Calu3 (cell line): Measurements from ENCODE around the gene RTN4R. TPM values are rescaled to one million over a fixed set of nuclear protein-coding genes. Genes with fewer than 3 reads are reported as not detected.

Source experiments
- BruUV-seq: library from RNA; stranded (reverse); fragments of 400-500 nt; replicated peaks from 2 replicates; lab custom pipeline; 2021; lab: Mats Ljungman, UMichigan
- CTCF ChIA-PET: fragments of 300-600 bp; sonication (Branson Sonifier 250); formaldehyde crosslinking; loops from one replicate; lab custom pipeline; 2022; ENCODE audit warnings: antibody characterized with exemption; lab: Charles Lee
- DNase-seq: peaks from one replicate; pipeline ENCODE4 v3.0.0; 2022
- H3K27ac Mint-ChIP-seq: one replicate; pipeline ENCODE4 v1.8.0; 2022; ENCODE audit warnings: mixed read lengths; ENCODE audit not compliant: unreplicated experiment
- H3K27me3 Mint-ChIP-seq: one replicate; pipeline ENCODE4 v1.8.0; 2022; ENCODE audit warnings: mixed read lengths; ENCODE audit not compliant: unreplicated experiment
- H3K36me3 Mint-ChIP-seq: one replicate; pipeline ENCODE4 v1.8.0; 2022; ENCODE audit warnings: mild to moderate bottlenecking, moderate library complexity, mixed read lengths; ENCODE audit not compliant: insufficient read depth, unreplicated experiment
- H3K4me1 Mint-ChIP-seq: one replicate; pipeline ENCODE4 v1.8.0; 2022; ENCODE audit warnings: mild to moderate bottlenecking, low read depth, mixed read lengths; ENCODE audit not compliant: unreplicated experiment
- H3K4me3 Mint-ChIP-seq: one replicate; pipeline ENCODE4 v1.8.0; 2022; ENCODE audit warnings: mild to moderate bottlenecking, low read depth, moderate library complexity, mixed read lengths; ENCODE audit not compliant: unreplicated experiment
- H3K9me3 Mint-ChIP-seq: one replicate; pipeline ENCODE4 v1.8.0; 2022; ENCODE audit warnings: low read depth, mixed read lengths; ENCODE audit not compliant: unreplicated experiment
- CTCF ChIP-seq: fragments of 200-600 bp; IDR thresholded peaks from one replicate; pipeline ENCODE4 v1.8.0; 2022; ENCODE audit warnings: antibody characterized with exemption; ENCODE audit not compliant: unreplicated experiment
- intact Hi-C: fragments of 100-400 bp; cut with micrococcal nuclease; formaldehyde crosslinking; loops from one replicate; pipeline ENCODE4 v1.10.0; 2022; ENCODE audit not compliant: unreplicated experiment
- total RNA-seq: library from RNA; stranded (reverse); gene quantifications from 2 replicates; pipeline ENCODE4 v1.2.3, GENCODE V29; 2022

RTN4R gene
- total RNA-seq, 1 experiment from 2014 or later = 4.1 TPM

GRCh38 chr22:20211409-20211996, 56.6 kb downstream of the RTN4R start:
- no peak for TF ChIP-seq CTCF
- CTCF ChIA-PET = no interaction called here
- BruUV-seq = no TSS peak
- intact Hi-C loops = no loop called here
- H3K4me1 Mint-ChIP-seq = peaks cover 29% of the 10 kb centered on the region
- H3K27me3 Mint-ChIP-seq = peaks cover 14% of the 10 kb centered on the region
- peak overlapping the region; percentile 3 for H3K27ac Mint-ChIP-seq
- no peak for DNase-seq
- peak overlapping the region; percentile 42 for H3K4me3 Mint-ChIP-seq
- H3K9me3 Mint-ChIP-seq = no peaks in the 10 kb centered on the region
- H3K36me3 Mint-ChIP-seq = peaks cover 22% of the 10 kb centered on the region

- Mint-ChIP-seq H3K27ac (no peak overlapping the region), H3K4me3 (no peak overlapping the region), H3K27me3 (peaks cover 14% of the 10 kb centered on the region), H3K9me3 (no peaks in the 10 kb centered on the region), H3K4me1 (peaks cover 29% of the 10 kb centered on the region), H3K36me3 (peaks cover 31% of the 10 kb centered on the region)
- CTCF ChIA-PET = no interaction called here
- no peak for TF ChIP-seq CTCF
- intact Hi-C loops = no loop called here
- no TSS peak for BruUV-seq
- DNase-seq = no peak
Observed at GRCh38 chr22:20210473-20211059, 57.6 kb downstream of the RTN4R start.

GRCh38 chr22:20209761-20210250, 58.3 kb downstream of the RTN4R start:
- CTCF ChIA-PET = interaction anchor here (0.6 kb wide), 1 partner anchor 53 kb away, joined by 6 read pairs; no protein-coding TSS in a partner anchor
- peaks cover 14% of the 10 kb centered on the region for H3K27me3 Mint-ChIP-seq
- no peaks in the 10 kb centered on the region for H3K9me3 Mint-ChIP-seq
- no peak overlapping the region for H3K4me3 Mint-ChIP-seq
- no peak for DNase-seq
- no peak for TF ChIP-seq CTCF
- no peak overlapping the region for H3K27ac Mint-ChIP-seq
- BruUV-seq = no TSS peak
- intact Hi-C loops = no loop called here
- peaks cover 29% of the 10 kb centered on the region for H3K4me1 Mint-ChIP-seq
- H3K36me3 Mint-ChIP-seq = peaks cover 35% of the 10 kb centered on the region

GRCh38 chr22:20208713-20209310, 59.3 kb downstream of the RTN4R start:
- no peak for DNase-seq
- no peaks in the 10 kb centered on the region for H3K9me3 Mint-ChIP-seq
- peaks cover 36% of the 10 kb centered on the region for H3K36me3 Mint-ChIP-seq
- H3K4me1 Mint-ChIP-seq = peaks cover 29% of the 10 kb centered on the region
- no peak for TF ChIP-seq CTCF
- no peak overlapping the region for H3K27ac Mint-ChIP-seq
- no peak overlapping the region for H3K4me3 Mint-ChIP-seq
- CTCF ChIA-PET = no interaction called here
- no TSS peak for BruUV-seq
- peaks cover 14% of the 10 kb centered on the region for H3K27me3 Mint-ChIP-seq
- intact Hi-C loops = no loop called here
